ENCODE data around the gene IQCH.

GRCh38 chr15:67480741-67481140 is 226.2 kb downstream of the IQCH start:
- no peak for TF ChIP-seq POLR2A (IDR thresholded peaks at IDR 0.05)
- TF ChIP-seq, protein P1, sequence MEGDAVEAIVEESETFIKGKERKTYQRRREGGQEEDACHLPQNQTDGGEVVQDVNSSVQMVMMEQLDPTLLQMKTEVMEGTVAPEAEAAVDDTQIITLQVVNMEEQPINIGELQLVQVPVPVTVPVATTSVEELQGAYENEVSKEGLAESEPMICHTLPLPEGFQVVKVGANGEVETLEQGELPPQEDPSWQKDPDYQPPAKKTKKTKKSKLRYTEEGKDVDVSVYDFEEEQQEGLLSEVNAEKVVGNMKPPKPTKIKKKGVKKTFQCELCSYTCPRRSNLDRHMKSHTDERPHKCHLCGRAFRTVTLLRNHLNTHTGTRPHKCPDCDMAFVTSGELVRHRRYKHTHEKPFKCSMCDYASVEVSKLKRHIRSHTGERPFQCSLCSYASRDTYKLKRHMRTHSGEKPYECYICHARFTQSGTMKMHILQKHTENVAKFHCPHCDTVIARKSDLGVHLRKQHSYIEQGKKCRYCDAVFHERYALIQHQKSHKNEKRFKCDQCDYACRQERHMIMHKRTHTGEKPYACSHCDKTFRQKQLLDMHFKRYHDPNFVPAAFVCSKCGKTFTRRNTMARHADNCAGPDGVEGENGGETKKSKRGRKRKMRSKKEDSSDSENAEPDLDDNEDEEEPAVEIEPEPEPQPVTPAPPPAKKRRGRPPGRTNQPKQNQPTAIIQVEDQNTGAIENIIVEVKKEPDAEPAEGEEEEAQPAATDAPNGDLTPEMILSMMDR (IDR thresholded peaks at IDR 0.05), result no peak

Measured in thyroid gland (tissue), 4 donors.